Measurements from ENCODE around the gene NOXRED1. TPM values are rescaled to one million over a fixed set of nuclear protein-coding genes. Genes with fewer than 3 reads are reported as not detected.

NOXRED1 gene
- 0.57 TPM for total RNA-seq
- 0.28 TPM for polyA plus RNA-seq (ENCODE audit: insufficient read depth, low read depth, low replicate concordance)
- long read RNA-seq, donor 1, result 0 reads
- long read RNA-seq, donor 2, result 0 reads
- long read RNA-seq, donor 3, partial matches to known transcripts, result 8 of 8 reads
- long read RNA-seq, donor 3, other reads (novel, unspliced or antisense), result 0 of 8 reads
- long read RNA-seq, donor 4, result 0 reads
- long read RNA-seq, donor 5, result 0 reads
- long read RNA-seq, donor 6, result 0 reads
- long read RNA-seq, donor 7, partial matches to known transcripts, result 0 of 2 reads
- long read RNA-seq, donor 7, other reads (novel, unspliced or antisense), result 2 of 2 reads
- long read RNA-seq, donor 8, partial matches to known transcripts, result 9 of 9 reads
- long read RNA-seq, donor 8, other reads (novel, unspliced or antisense), result 0 of 9 reads
- long read RNA-seq, donor 9, result 0 reads
- long read RNA-seq, donor 10, result 0 reads

DNA sequence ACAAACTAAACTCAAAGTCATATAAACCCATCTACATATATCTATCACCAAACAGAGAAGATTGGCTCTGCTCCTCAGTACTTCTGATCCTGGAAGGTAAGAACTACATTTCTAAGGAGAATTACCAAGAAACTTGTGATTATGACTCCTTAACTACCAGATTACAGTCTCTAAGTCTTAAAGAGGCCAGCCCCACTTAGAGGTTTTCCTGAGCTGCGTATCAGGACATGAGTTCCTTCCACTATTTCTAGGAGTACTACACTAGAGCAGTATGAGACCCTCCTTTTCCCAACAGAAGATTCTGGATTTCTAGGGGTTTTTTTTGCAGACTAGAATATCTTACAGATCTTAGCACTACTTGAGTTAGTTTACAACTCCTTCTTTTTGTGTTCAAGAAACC lies at the start of gene NOXRED1:
NOXRED1 (minus strand) TSS at position 101 of the 400 bp plus-strand sequence. CDS start 634 bp downstream, outside the sequence.
- Histone ChIP-seq H3K27me3 (ENCODE audit: control insufficient read depth, insufficient read depth, low read length) (no peaks in the 10 kb centered on the region), H3K4me3 (ENCODE audit: low read length in 3 of 3) (no peak within 1 kb of the TSS), H3K4me1 (ENCODE audit: control insufficient read depth in 2 of 3, insufficient read depth in 2 of 3, low read depth in 1 of 3, low read length in 3 of 3) (no peaks in the 10 kb centered on the region), H3K9me3 (ENCODE audit: control insufficient read depth in 2 of 3, insufficient read depth in 1 of 3, low read length in 3 of 3) (peaks cover 0 to 12% (median 0%) of the 10 kb centered on the region in 3 donors), H3K9ac (ENCODE audit: low read length in 3 of 3) (no peak within 1 kb of the TSS), H3K27ac (ENCODE audit: low read depth in 2 of 2, low read length in 2 of 2) (no peak within 1 kb of the TSS), H3K36me3 (ENCODE audit: control insufficient read depth in 2 of 3, insufficient read depth in 3 of 3, low read length in 3 of 3) (peaks cover 6 to 46% (median 37%) of the 10 kb centered on the region in 3 donors)
- DNase-seq (no peak), FAIRE-seq (no peak)
- TF ChIP-seq, protein P1, sequence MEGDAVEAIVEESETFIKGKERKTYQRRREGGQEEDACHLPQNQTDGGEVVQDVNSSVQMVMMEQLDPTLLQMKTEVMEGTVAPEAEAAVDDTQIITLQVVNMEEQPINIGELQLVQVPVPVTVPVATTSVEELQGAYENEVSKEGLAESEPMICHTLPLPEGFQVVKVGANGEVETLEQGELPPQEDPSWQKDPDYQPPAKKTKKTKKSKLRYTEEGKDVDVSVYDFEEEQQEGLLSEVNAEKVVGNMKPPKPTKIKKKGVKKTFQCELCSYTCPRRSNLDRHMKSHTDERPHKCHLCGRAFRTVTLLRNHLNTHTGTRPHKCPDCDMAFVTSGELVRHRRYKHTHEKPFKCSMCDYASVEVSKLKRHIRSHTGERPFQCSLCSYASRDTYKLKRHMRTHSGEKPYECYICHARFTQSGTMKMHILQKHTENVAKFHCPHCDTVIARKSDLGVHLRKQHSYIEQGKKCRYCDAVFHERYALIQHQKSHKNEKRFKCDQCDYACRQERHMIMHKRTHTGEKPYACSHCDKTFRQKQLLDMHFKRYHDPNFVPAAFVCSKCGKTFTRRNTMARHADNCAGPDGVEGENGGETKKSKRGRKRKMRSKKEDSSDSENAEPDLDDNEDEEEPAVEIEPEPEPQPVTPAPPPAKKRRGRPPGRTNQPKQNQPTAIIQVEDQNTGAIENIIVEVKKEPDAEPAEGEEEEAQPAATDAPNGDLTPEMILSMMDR (IDR thresholded peaks at IDR 0.05; ENCODE audit: borderline replicate concordance, extremely low read depth, insufficient read depth), result no peak
- intact Hi-C loops (cut with DNase I), result no loop called here

DNA sequence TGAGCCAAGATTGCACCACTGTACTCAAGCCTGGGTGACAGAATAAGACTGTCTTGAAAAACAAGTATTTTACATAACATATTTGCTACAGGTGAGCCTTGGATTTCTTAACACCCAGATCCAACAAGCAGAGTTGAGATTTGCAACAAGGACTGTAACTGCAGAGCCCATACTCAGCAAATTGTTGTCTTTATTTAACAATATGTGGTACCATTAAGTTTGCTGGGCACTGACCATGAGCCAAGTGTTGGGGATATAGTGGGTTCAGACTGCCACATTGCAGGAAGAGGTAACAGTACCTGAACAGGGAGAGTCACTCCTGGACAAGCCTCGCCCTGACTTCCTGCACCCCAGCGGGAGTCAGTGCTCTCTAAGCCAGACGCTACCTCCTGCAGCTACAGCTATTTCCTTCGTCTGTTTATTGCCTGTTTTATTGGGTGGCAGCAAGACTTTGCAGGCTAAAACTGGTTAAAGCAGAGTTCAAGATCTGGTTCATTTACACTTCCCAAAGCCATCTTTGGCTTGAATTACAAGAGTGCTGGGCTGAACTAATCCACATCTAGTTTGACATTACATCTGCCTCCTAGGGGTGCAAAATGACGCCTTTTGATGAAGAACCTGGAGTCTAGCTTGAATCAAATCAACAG lies 47.0 kb upstream of the NOXRED1 start:
- TF ChIP-seq, protein P1 (IDR thresholded peaks at IDR 0.05; ENCODE audit: borderline replicate concordance, extremely low read depth, insufficient read depth), result no peak
- DNase-seq (no peak), FAIRE-seq (no peak)
- H3K27ac ChIP-seq (ENCODE audit: low read depth in 2 of 2, low read length in 2 of 2), result no peak overlapping the region
- H3K9me3 ChIP-seq (ENCODE audit: control insufficient read depth in 2 of 3, insufficient read depth in 1 of 3, low read length in 3 of 3), result no peaks in the 10 kb centered on the region
- peaks cover 0 to 2% (median 0%) of the 10 kb centered on the region in 3 donors for H3K4me1 ChIP-seq (ENCODE audit: control insufficient read depth in 2 of 3, insufficient read depth in 2 of 3, low read depth in 1 of 3, low read length in 3 of 3)
- intact Hi-C loops (cut with DNase I), result loop anchor here (10.0 kb wide), 1 partner anchor 224 kb away; no protein-coding TSS in a partner anchor
- H3K27me3 ChIP-seq (ENCODE audit: control insufficient read depth, insufficient read depth, low read length), result no peaks in the 10 kb centered on the region
- no peak overlapping the region for H3K4me3 ChIP-seq (ENCODE audit: low read length in 3 of 3)
- no peak overlapping the region for H3K9ac ChIP-seq (ENCODE audit: low read length in 3 of 3)
- H3K36me3 ChIP-seq (ENCODE audit: control insufficient read depth in 2 of 3, insufficient read depth in 3 of 3, low read length in 3 of 3), result peaks cover 3 to 20% (median 12%) of the 10 kb centered on the region in 3 donors

DNA sequence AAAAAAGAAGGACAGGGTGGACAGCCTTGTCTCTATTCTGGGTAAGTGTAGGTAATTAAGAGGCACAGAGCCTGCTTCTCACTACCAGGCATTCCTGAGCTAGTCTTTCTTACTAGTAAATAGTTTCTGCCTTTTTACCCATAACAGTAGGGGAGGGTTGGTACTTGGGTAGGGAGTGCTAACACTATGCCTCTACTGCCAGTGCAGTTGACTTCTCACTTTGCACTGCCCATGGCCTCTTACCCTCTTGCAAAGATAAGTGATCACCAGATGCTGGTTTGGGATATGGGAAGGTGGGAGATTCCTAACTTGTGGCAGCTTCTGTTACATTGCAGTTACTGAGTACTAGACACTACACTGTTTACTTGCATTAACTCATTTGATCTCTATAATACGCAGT lies 46.2 kb upstream of the NOXRED1 start:
- TF ChIP-seq, protein P1 (IDR thresholded peaks at IDR 0.05; ENCODE audit: borderline replicate concordance, extremely low read depth, insufficient read depth), result no peak
- FAIRE-seq, result no peak
- H3K27me3 ChIP-seq (ENCODE audit: control insufficient read depth, insufficient read depth, low read length), result no peaks in the 10 kb centered on the region
- DNase-seq, result no peak
- peaks cover 0 to 2% (median 0%) of the 10 kb centered on the region in 3 donors for H3K4me1 ChIP-seq (ENCODE audit: control insufficient read depth in 2 of 3, insufficient read depth in 2 of 3, low read depth in 1 of 3, low read length in 3 of 3)
- intact Hi-C loops (cut with DNase I), result no loop called here
- H3K9me3 ChIP-seq (ENCODE audit: control insufficient read depth in 2 of 3, insufficient read depth in 1 of 3, low read length in 3 of 3), result no peaks in the 10 kb centered on the region
- H3K27ac ChIP-seq (ENCODE audit: low read depth in 2 of 2, low read length in 2 of 2), result no peak overlapping the region
- no peak overlapping the region for H3K9ac ChIP-seq (ENCODE audit: low read length in 3 of 3)
- peaks cover 3 to 29% (median 20%) of the 10 kb centered on the region in 3 donors for H3K36me3 ChIP-seq (ENCODE audit: control insufficient read depth in 2 of 3, insufficient read depth in 3 of 3, low read length in 3 of 3)
- H3K4me3 ChIP-seq (ENCODE audit: low read length in 3 of 3), result no peak overlapping the region

All from kidney (tissue), 22 donors.